Kidney (tissue), 14 donors: ENCODE results near the gene GATC. TPM values are rescaled to one million over a fixed set of nuclear protein-coding genes. Genes with fewer than 3 reads are reported as not detected.
A peak's percentile ranks its signal among the peaks of the same experiment; 100 is the strongest.

Experiments used
- DNase-seq, 5 donors: peaks; one replicate each; pipeline ENCODE4 v3.0.0-alpha.2; 2013 to 2020
- FAIRE-seq: peaks from 2 replicates; lab custom pipeline; 2012; peaks lifted over from hg19 to GRCh38; lab: Jason Lieb, UNC
- H3K27ac ChIP-seq, 2 donors: one replicate each; pipeline ENCODE4 v1.7.0; 2013; ENCODE audit warnings: low read depth in 2 of 2, low read length in 2 of 2, inconsistent platforms in 1 of 2
- H3K27me3 ChIP-seq: one replicate; pipeline ENCODE4 v1.7.1; 2013; ENCODE audit warnings: low read length, inconsistent platforms; ENCODE audit not compliant: control insufficient read depth, insufficient read depth
- H3K36me3 ChIP-seq, 3 donors: one replicate each; pipeline versions ENCODE4 v1.7.0 to v1.7.1; 2013; ENCODE audit warnings: low read length in 3 of 3, control low read depth in 1 of 3, inconsistent platforms in 1 of 3; ENCODE audit not compliant: insufficient read depth in 3 of 3, control insufficient read depth in 2 of 3
- H3K4me1 ChIP-seq, 3 donors: one replicate each; pipeline versions ENCODE4 v1.7.0 to v1.7.1; 2013; ENCODE audit warnings: low read length in 3 of 3, inconsistent platforms in 1 of 3, low read depth in 1 of 3; ENCODE audit not compliant: control insufficient read depth in 2 of 3, insufficient read depth in 2 of 3
- H3K4me3 ChIP-seq, 3 donors: one replicate each; pipeline versions ENCODE4 v1.7.0 to v1.8.1; 2013; ENCODE audit warnings: low read length in 3 of 3, control low read depth in 1 of 3, inconsistent platforms in 1 of 3
- H3K9ac ChIP-seq, 3 donors: one replicate each; pipeline versions ENCODE4 v1.7.0 to v1.7.1; 2013; ENCODE audit warnings: low read length in 3 of 3, control low read depth in 1 of 3, inconsistent platforms in 1 of 3
- H3K9me3 ChIP-seq, 3 donors: one replicate each; pipeline versions ENCODE4 v1.7.0 to v1.7.1; 2013; ENCODE audit warnings: low read length in 3 of 3, control low read depth in 1 of 3, inconsistent platforms in 1 of 3; ENCODE audit not compliant: control insufficient read depth in 2 of 3, insufficient read depth in 1 of 3
- CTCF ChIP-seq: IDR thresholded peaks from 3 replicates; pipeline ENCODE4 v1.5.1; 2012; ENCODE audit warnings: mild to moderate bottlenecking, moderate library complexity, borderline replicate concordance; ENCODE audit not compliant: insufficient read depth; ENCODE audit errors: extremely low read depth
- intact Hi-C: fragments of 100-400 bp; cut with DNase I; formaldehyde crosslinking; loops from one replicate; pipeline ENCODE4 v1.11.1; 2022
- polyA plus RNA-seq: library from polyadenylated mRNA; stranded (reverse); fragments of 350-450 nt; fragmentation: Illumina TruSeq; extraction: RNeasy Lipid Tissue Mini Kit (QIAGEN cat#74804); gene quantifications from one replicate; pipeline ENCODE4 v1.2.3, GENCODE V29; 2014; ENCODE audit warnings: low read depth, low replicate concordance; ENCODE audit not compliant: insufficient read depth
- total RNA-seq: library from RNA; stranded (reverse); fragmentation: NEBNext Ultra II Directional; extraction: Animal tissue kit (Norgen Biotek cat#: 25700); gene quantifications from one replicate; pipeline ENCODE4 v1.2.1, GENCODE V29; 2021
- donor health status: control.
- donor health status: control.
- donor health status: control.
- donor health status: control.
- donor health status: control.
- donor health status: DM: yes; HTN: yes; CAD: no.
- donor health status: Normal renal cell carcinoma (clear cell type).

GATC gene
- total and polyA plus RNA-seq, 2 donors from 2014 or later: 13.7 to 39.4 TPM

DNA sequence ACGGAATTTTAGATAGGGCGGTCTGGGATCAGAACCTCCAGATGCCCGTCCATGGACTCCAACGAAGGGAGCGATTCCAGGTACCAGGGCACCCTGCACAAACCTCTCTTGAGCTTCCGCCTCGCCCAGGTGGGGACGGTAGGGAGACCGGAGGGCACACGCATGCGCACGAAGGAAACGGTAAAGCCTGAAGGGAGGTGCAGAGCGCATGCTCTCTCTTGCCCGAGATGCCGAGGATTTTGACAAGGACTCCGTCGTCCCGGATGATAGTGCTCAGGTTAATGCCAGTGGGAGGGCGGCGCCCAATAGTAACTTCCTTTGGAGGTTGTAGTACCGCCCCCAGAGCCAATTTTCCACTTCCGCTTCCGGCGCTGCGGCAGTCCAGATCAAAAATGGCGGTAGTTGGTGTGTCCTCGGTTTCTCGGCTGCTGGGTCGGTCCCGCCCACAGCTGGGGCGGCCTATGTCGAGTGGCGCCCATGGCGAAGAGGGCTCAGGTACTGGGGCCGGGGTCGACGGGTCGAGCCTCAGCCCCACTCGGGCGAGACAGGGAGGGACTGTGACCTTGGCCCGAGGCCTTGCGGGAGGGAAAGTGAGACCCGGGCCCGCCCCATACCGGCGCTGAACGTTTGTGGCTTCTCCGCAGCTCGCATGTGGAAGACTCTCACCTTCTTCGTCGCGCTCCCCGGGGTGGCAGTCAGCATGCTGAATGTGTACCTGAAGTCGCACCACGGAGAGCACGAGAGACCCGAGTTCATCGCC lies 8.3 kb upstream of the GATC start, which contains the start of gene COX6A1:
Gene COX6A1 (plus strand): TSS at position 379 of the 760 bp plus-strand sequence. CDS start 14 bp downstream, at position 393.
- H3K9me3 ChIP-seq: no peaks in the 10 kb centered on the region
- no peaks in the 10 kb centered on the region for H3K27me3 ChIP-seq
- H3K27ac ChIP-seq: peak within 1 kb of the TSS; percentile 68 to 81
- peak within 1 kb of the TSS; percentile 76 to 86 (median 82) for H3K9ac ChIP-seq
- intact Hi-C loops: no loop called here
- H3K36me3 ChIP-seq: peaks cover 0 to 11% (median 3%) of the 10 kb centered on the region in 3 donors
- no peak for FAIRE-seq
- H3K4me3 ChIP-seq: peak within 1 kb of the TSS; percentile 87 to 92 (median 88)
- TF ChIP-seq CTCF: peak; percentile 4
- peaks cover 0 to 5% (median 4%) of the 10 kb centered on the region in 3 donors for H3K4me1 ChIP-seq
- peak; percentile 97 to 99 (median 98) for DNase-seq

DNA sequence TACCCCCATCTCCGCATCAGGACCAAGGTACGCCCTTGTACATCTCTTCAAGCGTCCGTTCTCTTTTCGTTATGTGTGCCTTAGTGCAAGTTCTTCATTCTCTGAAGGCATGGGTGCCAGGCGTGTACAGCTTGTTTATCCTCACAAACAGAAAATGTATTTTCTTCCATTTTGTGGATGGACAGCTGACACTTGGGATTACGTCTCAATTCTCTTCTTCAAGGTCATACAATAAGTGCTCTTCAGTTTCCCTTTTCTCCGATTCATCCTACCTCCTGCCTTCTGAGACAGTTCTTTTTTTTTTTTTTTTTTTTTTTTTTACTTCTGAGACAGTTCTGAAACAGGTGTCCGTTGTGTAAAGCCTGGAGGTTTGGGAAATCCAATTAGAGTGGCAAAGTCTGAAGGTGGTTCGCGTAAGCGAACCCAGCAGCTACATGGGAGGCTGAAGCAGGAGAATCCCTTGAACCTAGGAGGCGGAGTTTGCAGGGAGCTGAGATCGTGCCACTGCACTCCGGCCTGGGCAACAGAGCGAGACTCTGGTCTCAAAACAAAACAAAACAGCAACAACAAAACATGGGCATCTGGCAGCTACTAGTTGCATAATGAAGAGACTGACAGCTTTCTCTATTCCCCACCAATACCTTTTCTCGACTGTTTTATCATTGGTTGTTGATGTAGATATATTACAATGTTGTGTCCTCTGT lies 7.6 kb upstream of the GATC start:
- intact Hi-C loops: no loop called here
- no peaks in the 10 kb centered on the region for H3K27me3 ChIP-seq
- no peak for DNase-seq
- H3K4me3 ChIP-seq: peak overlapping the region; percentile 87 to 92 (median 88)
- FAIRE-seq: no peak
- H3K9me3 ChIP-seq: no peaks in the 10 kb centered on the region
- peaks cover 0 to 11% (median 5%) of the 10 kb centered on the region in 3 donors for H3K36me3 ChIP-seq
- peak overlapping the region; percentile 76 to 86 (median 82) for H3K9ac ChIP-seq
- peak overlapping the region; percentile 68 to 81 for H3K27ac ChIP-seq
- no peak for TF ChIP-seq CTCF
- peaks cover 0 to 5% (median 4%) of the 10 kb centered on the region in 3 donors for H3K4me1 ChIP-seq

GRCh38 chr12:120439646-120440247 lies 6.5 kb upstream of the GATC start:
- peak overlapping the region in 1 of 3 donors; percentile 10 for H3K4me3 ChIP-seq
- no peak overlapping the region for H3K27ac ChIP-seq
- intact Hi-C loops: no loop called here

More at GRCh38 chr12:120439646-120440247, 6.5 kb upstream of the GATC start:
- H3K36me3 ChIP-seq: peaks cover 6 to 15% (median 12%) of the 10 kb centered on the region in 3 donors
- peak; percentile 41 for TF ChIP-seq CTCF
- no peak overlapping the region for H3K9ac ChIP-seq
- FAIRE-seq (no peak), DNase-seq (peak in 4 of 5 donors; percentile 67 to 77 (median 72))
- no peaks in the 10 kb centered on the region for H3K27me3 ChIP-seq
- H3K9me3 ChIP-seq: no peaks in the 10 kb centered on the region
- peaks cover 0 to 5% (median 4%) of the 10 kb centered on the region in 3 donors for H3K4me1 ChIP-seq
